HCT116 (cell line): ENCODE measurements around the gene APBA2.

ENCODE experiments used
- CTCF ChIP-seq, 3 experiments: fragments of 200-600 bp in 1 of 3; sonication (generic) in 1 of 3; IDR thresholded peaks in 2 of 3; conservative IDR thresholded peaks in 1 of 3; 2 replicates each; pipeline ENCODE4 v1.5.1; 2012 to 2017; ENCODE audit warnings: low read depth in 2 of 3, low read length in 2 of 3, antibody characterized with exemption in 1 of 3, borderline replicate concordance in 1 of 3, control low read depth in 1 of 3, mild to moderate bottlenecking in 1 of 3, mixed read lengths in 1 of 3, mixed run types in 1 of 3, moderate library complexity in 1 of 3; ENCODE audit not compliant: insufficient read depth in 1 of 3
- EZH2 ChIP-seq: fragments of 200-600 bp; sonication (generic); IDR thresholded peaks from 2 replicates; pipeline ENCODE4 v1.6.1; 2017; ENCODE audit warnings: antibody characterized with exemption, mixed run types
- POLR2A ChIP-seq: IDR thresholded peaks from 2 replicates; pipeline ENCODE4 v1.7.0; 2011; ENCODE audit warnings: borderline replicate concordance; ENCODE audit not compliant: insufficient read depth, insufficient read length; ENCODE audit errors: extremely low read depth
- RAD21 ChIP-seq: IDR thresholded peaks from 2 replicates; pipeline ENCODE4 v1.6.1; 2012; ENCODE audit warnings: low read depth, mild to moderate bottlenecking
- SP1 ChIP-seq: IDR thresholded peaks from 2 replicates; pipeline ENCODE4 v1.6.1; 2012; ENCODE audit warnings: low read depth
- ZFX ChIP-seq: fragments of 450-650 bp; IDR thresholded peaks from 2 replicates; pipeline ENCODE4 v1.6.1; 2017

- TF ChIP-seq POLR2A (no peak), CTCF (IDR thresholded peaks at IDR 0.05 in 2 of 3, conservative IDR thresholded peaks at IDR 0.05 in 1 of 3; ENCODE audit: borderline replicate concordance in 1 of 3, insufficient read depth in 1 of 3, low read depth in 2 of 3, low read length in 2 of 3) (no peak), RAD21 (no peak), ZFX (no peak), EZH2 (no peak), SP1 (no peak)
Observed at GRCh38 chr15:28964098-28964497, 78.3 kb downstream of the APBA2 start.
